ENCODE results near the gene SH2D3A. TPM values are rescaled to one million over a fixed set of nuclear protein-coding genes. Genes with fewer than 3 reads are reported as not detected.
"Not testable (repeated sequence)": the region's sequence is repeated elsewhere in the genome, so short reads cannot be mapped to it uniquely, and the experiment has no call there.

The SH2D3A gene
- total and polyA plus RNA-seq, 5 donors from 2014 or later: 19.5 to 46.2 (median 23.6) TPM

DNA sequence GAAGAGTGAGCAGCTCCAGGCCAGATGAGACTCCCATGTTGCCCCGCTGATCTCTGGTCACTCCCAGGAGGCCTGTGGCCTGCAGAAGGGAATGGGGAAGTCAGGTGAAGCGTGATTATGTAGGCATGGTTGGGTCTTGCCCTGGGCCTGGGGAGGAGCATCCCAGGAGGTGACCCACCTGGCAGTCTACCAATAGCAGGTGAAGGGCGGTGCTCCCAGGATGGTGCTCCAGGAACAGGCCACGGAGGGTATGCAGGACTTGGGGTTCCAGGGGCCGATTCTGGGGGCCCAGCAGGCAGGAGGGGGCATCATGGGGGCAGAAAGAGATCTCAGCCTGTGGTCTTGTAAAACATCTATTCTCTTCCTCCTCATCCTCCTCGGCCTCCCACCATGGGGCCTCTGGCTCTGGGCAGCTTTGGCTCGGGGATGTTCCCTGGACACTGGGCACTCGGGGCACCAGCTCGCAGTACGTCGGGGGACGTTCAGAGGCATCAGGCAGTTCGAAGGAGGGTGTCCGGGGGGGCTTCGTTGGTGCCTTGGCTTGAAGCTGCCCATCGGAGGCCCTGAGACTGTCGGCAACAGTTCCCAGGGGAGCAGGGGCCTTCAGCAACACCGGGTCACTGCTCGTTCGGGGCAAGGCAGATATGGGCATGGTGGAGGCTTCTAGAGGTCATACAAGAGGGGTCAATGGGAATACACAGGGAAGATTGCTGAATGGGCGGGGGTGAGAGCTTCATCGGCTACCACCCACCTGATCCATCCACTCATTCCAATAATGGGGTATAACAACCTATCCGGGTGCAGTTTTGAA lies 12.4 kb downstream of the SH2D3A start:
- Mint-ChIP-seq H3K27ac (no peak overlapping the region), H3K36me3 (peaks cover 24% of the 10 kb centered on the region), H3K4me3 (no peak overlapping the region), H3K4me1 (peaks cover 0 to 13% (median 6%) of the 10 kb centered on the region in 4 donors), H3K9me3 (no peaks in the 10 kb centered on the region), H3K27me3 (no peaks in the 10 kb centered on the region)
- ATAC-seq (ENCODE audit: low read depth in 2 of 2) (no peak), DNase-seq (no peak)
- H3K27ac ChIP-seq (ENCODE audit: insufficient read depth, low read length, poor library complexity, severe bottlenecking): no peak overlapping the region
- peaks cover 11% of the 10 kb centered on the region for H3K4me1 ChIP-seq (ENCODE audit: control insufficient read depth, insufficient read depth, low read length, poor library complexity, severe bottlenecking)
- H3K27me3 ChIP-seq (ENCODE audit: control insufficient read depth, insufficient read depth, low read length): no peaks in the 10 kb centered on the region
- no peak overlapping the region for H3K4me3 ChIP-seq (ENCODE audit: low read depth, low read length)
- H3K9me3 ChIP-seq (ENCODE audit: control insufficient read depth in 2 of 2, low read length in 2 of 2): no peaks in the 10 kb centered on the region
- H3K36me3 ChIP-seq (ENCODE audit: control insufficient read depth, insufficient read depth, low read length): peaks cover 32% of the 10 kb centered on the region

DNA sequence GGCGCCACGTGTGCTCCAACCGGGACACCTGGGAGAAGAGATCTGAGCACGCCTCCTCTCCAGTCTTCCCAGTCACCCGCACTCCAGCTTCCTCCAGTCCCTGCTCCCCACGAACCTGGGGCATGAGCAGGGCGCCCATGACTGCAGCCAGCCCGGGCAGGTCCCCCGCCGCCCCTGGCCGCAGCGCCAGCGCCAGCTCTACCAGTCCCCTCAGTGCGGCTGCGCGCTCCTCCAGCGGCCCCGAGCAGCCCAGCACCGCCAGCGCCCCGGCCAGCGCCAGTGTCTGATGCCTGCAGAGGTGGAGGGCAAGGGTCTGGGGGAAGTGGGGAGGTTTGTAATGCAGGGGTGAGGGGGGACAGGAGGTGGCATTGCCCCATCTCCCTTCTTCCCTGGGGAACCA lies 13.1 kb downstream of the SH2D3A start:
- DNase-seq (no peak), ATAC-seq (ENCODE audit: low read depth in 2 of 2) (no peak)
- Histone ChIP-seq H3K4me1 (ENCODE audit: control insufficient read depth, insufficient read depth, low read length, poor library complexity, severe bottlenecking) (peaks cover 11% of the 10 kb centered on the region), H3K27ac (ENCODE audit: insufficient read depth, low read length, poor library complexity, severe bottlenecking) (no peak overlapping the region), H3K36me3 (ENCODE audit: control insufficient read depth, insufficient read depth, low read length) (peaks cover 25% of the 10 kb centered on the region), H3K27me3 (ENCODE audit: control insufficient read depth, insufficient read depth, low read length) (no peaks in the 10 kb centered on the region), H3K4me3 (ENCODE audit: low read depth, low read length) (no peak overlapping the region), H3K9me3 (ENCODE audit: control insufficient read depth in 2 of 2, low read length in 2 of 2) (no peaks in the 10 kb centered on the region)
- Mint-ChIP-seq H3K27ac (no peak overlapping the region), H3K27me3 (no peaks in the 10 kb centered on the region), H3K4me1 (peaks cover 0 to 13% (median 6%) of the 10 kb centered on the region in 4 donors), H3K36me3 (peaks cover 26% of the 10 kb centered on the region), H3K9me3 (no peaks in the 10 kb centered on the region), H3K4me3 (no peak overlapping the region)

DNA sequence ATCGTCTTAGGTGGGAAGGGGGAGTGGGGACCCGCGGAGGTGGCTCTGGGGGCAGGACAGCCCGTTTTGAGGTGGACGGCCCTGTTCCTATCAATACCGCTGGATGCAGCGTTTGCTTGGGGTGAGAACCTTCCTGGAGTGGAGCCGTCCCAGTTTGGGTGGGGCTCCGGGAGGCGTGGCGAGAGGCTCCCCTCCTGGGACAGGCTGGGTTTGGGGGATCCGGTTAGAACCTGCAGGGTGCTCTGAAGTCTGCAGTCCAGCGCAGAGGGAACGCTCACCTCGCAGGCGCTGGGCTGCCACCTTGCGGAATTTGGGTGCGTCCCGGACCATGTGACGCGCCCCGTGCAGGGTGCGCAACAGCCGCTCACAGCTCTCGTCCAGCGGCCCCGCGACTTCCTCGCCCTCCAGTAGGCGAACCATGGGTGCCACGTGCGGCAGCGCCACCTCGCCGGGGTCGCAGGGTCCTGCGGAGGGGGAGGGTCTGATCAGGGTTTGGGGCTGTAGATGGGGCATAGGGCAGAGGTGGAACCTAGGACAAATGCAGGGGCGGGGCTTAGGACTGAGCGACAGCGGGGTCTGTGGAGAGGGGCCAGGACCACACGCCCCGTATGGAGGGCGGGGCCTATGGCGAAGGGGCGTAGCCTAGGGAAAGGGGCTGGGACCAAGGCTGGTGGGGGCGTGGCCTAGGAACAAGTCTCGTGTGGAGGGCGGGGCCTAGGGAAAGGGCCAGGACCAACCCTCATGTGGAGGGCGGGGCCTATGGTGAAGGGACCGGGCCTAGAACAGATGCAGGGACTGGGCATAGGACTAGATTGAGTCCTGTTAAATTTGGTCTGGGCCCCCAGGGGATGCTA lies 13.8 kb downstream of the SH2D3A start:
- H3K4me3 ChIP-seq (ENCODE audit: low read depth, low read length): no peak overlapping the region
- peaks cover 22% of the 10 kb centered on the region for H3K36me3 Mint-ChIP-seq
- H3K27ac ChIP-seq (ENCODE audit: insufficient read depth, low read length, poor library complexity, severe bottlenecking): peak overlapping the region; percentile 48
- ATAC-seq (ENCODE audit: low read depth in 2 of 2) (peak; percentile 84), DNase-seq (peak; percentile 72 to 89 (median 77))
- H3K9me3 Mint-ChIP-seq: no peaks in the 10 kb centered on the region
- no peaks in the 10 kb centered on the region for H3K9me3 ChIP-seq (ENCODE audit: control insufficient read depth in 2 of 2, low read length in 2 of 2)
- H3K36me3 ChIP-seq (ENCODE audit: control insufficient read depth, insufficient read depth, low read length): peaks cover 21% of the 10 kb centered on the region
- no peaks in the 10 kb centered on the region for H3K27me3 Mint-ChIP-seq
- no peaks in the 10 kb centered on the region for H3K27me3 ChIP-seq (ENCODE audit: control insufficient read depth, insufficient read depth, low read length)
- H3K4me1 Mint-ChIP-seq: peaks cover 0 to 13% (median 6%) of the 10 kb centered on the region in 4 donors
- peaks cover 11% of the 10 kb centered on the region for H3K4me1 ChIP-seq (ENCODE audit: control insufficient read depth, insufficient read depth, low read length, poor library complexity, severe bottlenecking)
- peak overlapping the region; percentile 79 to 94 (median 82) for H3K4me3 Mint-ChIP-seq
- H3K27ac Mint-ChIP-seq: peak overlapping the region in 2 of 3 donors; percentile 86 to 89

DNA sequence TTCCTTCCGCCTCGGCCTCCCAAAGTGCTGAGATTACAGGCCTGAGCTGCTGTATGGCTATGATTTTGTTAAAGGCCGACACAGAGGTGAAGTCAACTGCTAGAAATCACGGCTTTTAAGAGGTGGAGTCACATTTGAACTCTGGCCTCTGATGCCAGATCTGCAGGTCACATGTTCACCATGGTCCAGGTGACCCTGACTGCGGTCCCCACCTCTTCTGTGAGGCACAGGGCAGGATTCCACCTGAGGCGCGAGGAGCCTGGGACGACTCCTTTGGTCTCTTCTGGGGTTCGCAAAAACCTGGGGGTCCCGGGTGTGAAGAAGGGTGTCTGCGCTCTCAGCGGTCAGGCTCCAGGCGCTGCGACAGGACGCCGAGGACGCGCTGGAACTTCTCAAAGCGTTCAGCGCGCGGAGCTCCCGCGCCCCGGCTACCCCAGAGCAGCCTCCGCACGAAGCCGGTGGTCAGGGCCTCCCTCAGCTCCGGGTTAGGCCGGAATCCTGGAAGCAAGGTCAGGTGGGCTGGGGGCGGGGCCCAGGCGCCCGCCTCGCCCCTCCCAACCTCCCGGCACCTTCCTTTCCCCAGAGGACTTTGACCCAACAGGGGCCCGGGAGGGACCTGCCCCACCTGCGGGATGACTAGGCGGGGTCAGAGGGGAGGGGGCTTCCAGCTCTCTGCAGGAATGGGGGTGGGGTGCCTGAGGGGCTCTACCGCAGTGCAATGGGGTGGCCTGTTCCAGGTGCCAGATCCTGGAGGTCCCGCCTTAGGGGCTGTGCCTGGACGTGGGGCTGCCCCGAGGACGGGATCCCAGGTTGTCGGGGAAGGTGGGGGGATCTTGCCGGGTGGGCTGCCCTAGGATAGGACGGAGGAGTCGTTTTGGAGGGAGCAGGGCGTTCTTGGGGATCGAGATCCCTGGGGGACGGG lies 14.7 kb downstream of the SH2D3A start:
- Histone ChIP-seq H3K4me3 (ENCODE audit: low read depth, low read length) (no peak overlapping the region), H3K27ac (ENCODE audit: insufficient read depth, low read length, poor library complexity, severe bottlenecking) (no peak overlapping the region), H3K36me3 (ENCODE audit: control insufficient read depth, insufficient read depth, low read length) (peaks cover 23% of the 10 kb centered on the region), H3K4me1 (ENCODE audit: control insufficient read depth, insufficient read depth, low read length, poor library complexity, severe bottlenecking) (peaks cover 11% of the 10 kb centered on the region), H3K9me3 (ENCODE audit: control insufficient read depth in 2 of 2, low read length in 2 of 2) (no peaks in the 10 kb centered on the region), H3K27me3 (ENCODE audit: control insufficient read depth, insufficient read depth, low read length) (no peaks in the 10 kb centered on the region)
- ATAC-seq (ENCODE audit: low read depth in 2 of 2) (no peak), DNase-seq (no peak)
- Mint-ChIP-seq H3K9me3 (no peaks in the 10 kb centered on the region), H3K4me3 (peak overlapping the region in 1 of 4 donors; percentile 82), H3K4me1 (peaks cover 0 to 13% (median 6%) of the 10 kb centered on the region in 4 donors), H3K27me3 (no peaks in the 10 kb centered on the region), H3K36me3 (peaks cover 26% of the 10 kb centered on the region), H3K27ac (peak overlapping the region in 2 of 3 donors; percentile 36 to 86)

DNA sequence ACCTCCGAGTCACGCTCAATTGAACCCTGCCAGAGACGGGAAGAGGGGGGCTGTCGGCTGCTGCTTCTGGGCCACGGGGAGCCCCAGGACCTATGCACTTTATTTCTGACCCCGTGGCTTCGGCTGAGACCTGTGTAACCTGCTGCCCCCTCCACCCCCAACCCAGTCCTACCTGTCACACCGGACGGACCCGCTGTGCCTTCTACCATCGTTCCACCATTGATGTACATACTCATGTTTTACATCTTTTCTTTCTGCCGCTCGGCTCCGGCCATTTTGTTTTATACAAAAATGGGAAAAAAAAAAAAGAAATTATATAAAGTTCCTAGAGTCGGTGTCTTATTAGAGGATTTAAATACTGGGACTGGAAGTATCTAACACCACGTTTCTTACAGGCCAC lies 16.0 kb downstream of the SH2D3A start:
- peaks cover 24% of the 10 kb centered on the region for H3K36me3 ChIP-seq (ENCODE audit: control insufficient read depth, insufficient read depth, low read length)
- no peak for DNase-seq
- Mint-ChIP-seq H3K9me3 (no peaks in the 10 kb centered on the region), H3K27ac (no peak overlapping the region), H3K27me3 (no peaks in the 10 kb centered on the region), H3K4me3 (peak overlapping the region in 1 of 4 donors; percentile 11), H3K36me3 (peaks cover 23% of the 10 kb centered on the region), H3K4me1 (peaks cover 0 to 10% (median 6%) of the 10 kb centered on the region in 4 donors)
- no peak for ATAC-seq (ENCODE audit: low read depth in 2 of 2)
- H3K27me3 ChIP-seq (ENCODE audit: control insufficient read depth, insufficient read depth, low read length): no peaks in the 10 kb centered on the region
- H3K4me3 ChIP-seq (ENCODE audit: low read depth, low read length): no peak overlapping the region
- no peaks in the 10 kb centered on the region for H3K9me3 ChIP-seq (ENCODE audit: control insufficient read depth in 2 of 2, low read length in 2 of 2)
- H3K27ac ChIP-seq (ENCODE audit: insufficient read depth, low read length, poor library complexity, severe bottlenecking): no peak overlapping the region
- H3K4me1 ChIP-seq (ENCODE audit: control insufficient read depth, insufficient read depth, low read length, poor library complexity, severe bottlenecking): peaks cover 11% of the 10 kb centered on the region

DNA sequence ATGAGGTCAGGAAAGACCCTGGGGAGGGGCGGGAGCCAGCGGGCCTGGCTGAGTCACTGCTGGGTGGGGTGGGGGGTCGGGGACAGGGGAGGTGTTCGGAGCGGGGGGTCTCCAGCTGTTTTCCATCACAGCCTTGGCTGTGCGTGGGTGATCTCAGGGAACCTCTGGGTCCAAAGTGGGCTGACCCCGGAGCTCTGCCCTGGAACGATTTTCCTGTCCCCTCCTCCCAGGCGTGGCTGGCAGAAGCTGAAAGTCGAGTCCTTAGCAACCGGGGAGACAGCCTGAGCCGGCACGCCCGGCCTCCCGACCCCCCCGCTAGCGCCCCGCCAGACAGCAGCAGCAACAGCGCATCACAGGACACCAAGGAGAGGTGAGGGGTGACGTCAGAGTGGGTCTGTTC lies 17.2 kb downstream of the SH2D3A start:
- H3K4me3 ChIP-seq (ENCODE audit: low read depth, low read length): no peak overlapping the region
- H3K4me1 ChIP-seq (ENCODE audit: control insufficient read depth, insufficient read depth, low read length, poor library complexity, severe bottlenecking): peaks cover 11% of the 10 kb centered on the region
- no peaks in the 10 kb centered on the region for H3K9me3 ChIP-seq (ENCODE audit: control insufficient read depth in 2 of 2, low read length in 2 of 2)
- Mint-ChIP-seq H3K4me3 (no peak overlapping the region), H3K9me3 (no peaks in the 10 kb centered on the region), H3K4me1 (peaks cover 0 to 10% (median 6%) of the 10 kb centered on the region in 4 donors), H3K36me3 (peaks cover 27% of the 10 kb centered on the region), H3K27me3 (no peaks in the 10 kb centered on the region), H3K27ac (no peak overlapping the region)
- DNase-seq (no peak), ATAC-seq (ENCODE audit: low read depth in 2 of 2) (no peak)
- H3K27me3 ChIP-seq (ENCODE audit: control insufficient read depth, insufficient read depth, low read length): no peaks in the 10 kb centered on the region
- peaks cover 27% of the 10 kb centered on the region for H3K36me3 ChIP-seq (ENCODE audit: control insufficient read depth, insufficient read depth, low read length)
- H3K27ac ChIP-seq (ENCODE audit: insufficient read depth, low read length, poor library complexity, severe bottlenecking): no peak overlapping the region

DNA sequence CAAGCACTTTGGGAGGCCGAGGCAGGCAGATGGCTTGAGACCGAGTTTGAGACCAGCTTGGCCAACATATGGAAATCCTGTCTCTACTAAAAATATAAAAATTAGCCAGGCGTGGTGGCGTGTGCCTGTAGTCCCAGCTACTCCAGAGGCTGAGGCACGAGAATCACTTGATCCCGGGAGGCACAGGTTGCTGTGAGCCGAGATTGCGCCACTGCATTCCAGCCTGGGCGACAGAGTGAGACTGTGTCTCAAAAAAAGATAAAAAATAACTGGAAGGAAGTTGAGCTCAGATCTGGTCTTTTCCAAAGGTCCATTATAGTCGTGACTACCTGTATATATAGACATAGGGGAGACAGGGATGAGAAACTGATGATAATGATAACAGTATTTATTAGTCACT lies 18.7 kb downstream of the SH2D3A start:
- not testable (repeated sequence) for H3K27ac Mint-ChIP-seq; ATAC-seq (ENCODE audit: low read depth in 2 of 2); H3K4me3 ChIP-seq (ENCODE audit: low read depth, low read length); H3K27ac ChIP-seq (ENCODE audit: insufficient read depth, low read length, poor library complexity, severe bottlenecking); H3K27me3 ChIP-seq (ENCODE audit: control insufficient read depth, insufficient read depth, low read length); H3K9me3 Mint-ChIP-seq; DNase-seq; H3K4me1 ChIP-seq (ENCODE audit: control insufficient read depth, insufficient read depth, low read length, poor library complexity, severe bottlenecking); H3K27me3 Mint-ChIP-seq; H3K9me3 ChIP-seq (ENCODE audit: control insufficient read depth in 2 of 2, low read length in 2 of 2); H3K4me3 Mint-ChIP-seq
- peaks cover 0 to 11% (median 3%) of the 10 kb centered on the region in 4 donors for H3K4me1 Mint-ChIP-seq
- H3K36me3 ChIP-seq (ENCODE audit: control insufficient read depth, insufficient read depth, low read length): peaks cover 18% of the 10 kb centered on the region
- peaks cover 27% of the 10 kb centered on the region for H3K36me3 Mint-ChIP-seq
